Chondrocyte (in vitro differentiated cells): ENCODE results near the gene OSBPL2. TPM values are rescaled to one million over a fixed set of nuclear protein-coding genes. Genes with fewer than 3 reads are reported as not detected.

Experiments
- DNase-seq: peaks from one replicate; pipeline ENCODE4 v3.0.0; 2021; ENCODE audit warnings: mixed read lengths, low spot score
- H3K27ac Mint-ChIP-seq: one replicate; pipeline ENCODE4 v1.8.0; 2021; ENCODE audit warnings: mild to moderate bottlenecking, moderate library complexity, mixed read lengths; ENCODE audit not compliant: unreplicated experiment
- H3K27me3 Mint-ChIP-seq: 2 replicates; pipeline ENCODE4 v1.8.0; 2021; ENCODE audit warnings: low read depth, mixed read lengths
- H3K36me3 Mint-ChIP-seq: 2 replicates; pipeline ENCODE4 v1.8.0; 2021; ENCODE audit warnings: low read depth, mixed read lengths
- H3K4me1 Mint-ChIP-seq: 2 replicates; pipeline ENCODE4 v1.8.0; 2021; ENCODE audit warnings: low read depth, mild to moderate bottlenecking, mixed read lengths
- H3K4me3 Mint-ChIP-seq: one replicate; pipeline ENCODE4 v1.8.0; 2021; ENCODE audit warnings: mild to moderate bottlenecking, moderate library complexity, mixed read lengths; ENCODE audit not compliant: unreplicated experiment
- H3K9me3 Mint-ChIP-seq: 2 replicates; pipeline ENCODE4 v1.8.0; 2021; ENCODE audit warnings: low read depth, mixed read lengths
- total RNA-seq: library from RNA; stranded (reverse); gene quantifications from 3 replicates; pipeline ENCODE4 v1.2.1, GENCODE V29; 2021
- TF ChIP-seq, protein P1 (sequence below): fragments of 200-600 bp; sonication (generic); IDR thresholded peaks from 2 replicates; pipeline ENCODE4 v1.5.0; 2021; ENCODE audit warnings: antibody characterized with exemption, mild to moderate bottlenecking, moderate library complexity

Gene OSBPL2
- total RNA-seq, 1 donor from 2014 or later = 48.3 TPM

DNA sequence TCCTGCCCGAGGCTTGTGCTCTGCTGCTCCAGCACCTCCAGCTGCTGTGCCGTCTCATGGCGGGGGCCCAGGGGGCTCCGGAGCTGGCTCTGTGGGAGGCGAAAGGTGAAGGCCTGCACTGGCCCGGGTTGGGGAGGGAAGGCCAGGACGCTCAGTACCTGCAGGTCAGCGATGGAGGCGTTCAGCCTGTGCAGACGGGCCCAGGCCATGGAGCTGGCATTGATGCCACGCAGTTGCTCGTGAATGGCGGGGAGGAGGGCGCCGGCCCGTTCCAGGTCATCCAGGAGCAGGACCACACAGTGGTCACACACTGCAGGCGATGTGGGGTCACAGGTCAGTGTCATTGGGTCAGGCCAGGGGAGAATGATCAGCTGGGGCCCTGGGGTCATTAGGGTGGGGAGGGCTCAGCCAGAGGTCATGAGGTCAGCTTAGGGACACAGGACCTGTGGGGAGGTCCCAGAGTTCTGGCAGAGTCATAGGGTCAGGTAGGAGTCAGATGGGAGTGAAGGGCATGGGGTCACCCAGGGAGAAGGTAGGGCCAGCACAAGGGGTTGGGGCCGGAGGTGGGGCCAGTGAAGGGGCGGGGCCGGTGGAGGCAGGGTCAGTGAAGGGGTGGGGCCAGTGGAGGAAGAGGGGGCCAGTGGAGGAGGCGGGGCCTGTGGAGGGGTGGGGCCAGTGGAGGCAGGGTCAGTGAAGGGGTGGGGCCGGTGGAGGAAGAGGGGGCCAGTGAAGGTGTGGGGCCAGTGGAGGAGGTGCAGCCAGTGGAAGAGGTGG lies 82.4 kb downstream of the OSBPL2 start:
- Mint-ChIP-seq H3K27me3 (no peaks in the 10 kb centered on the region), H3K4me3 (no peak overlapping the region), H3K9me3 (no peaks in the 10 kb centered on the region), H3K36me3 (peaks cover 20% of the 10 kb centered on the region), H3K4me1 (no peaks in the 10 kb centered on the region), H3K27ac (no peak overlapping the region)
- no peak for DNase-seq
- TF ChIP-seq, protein P1, sequence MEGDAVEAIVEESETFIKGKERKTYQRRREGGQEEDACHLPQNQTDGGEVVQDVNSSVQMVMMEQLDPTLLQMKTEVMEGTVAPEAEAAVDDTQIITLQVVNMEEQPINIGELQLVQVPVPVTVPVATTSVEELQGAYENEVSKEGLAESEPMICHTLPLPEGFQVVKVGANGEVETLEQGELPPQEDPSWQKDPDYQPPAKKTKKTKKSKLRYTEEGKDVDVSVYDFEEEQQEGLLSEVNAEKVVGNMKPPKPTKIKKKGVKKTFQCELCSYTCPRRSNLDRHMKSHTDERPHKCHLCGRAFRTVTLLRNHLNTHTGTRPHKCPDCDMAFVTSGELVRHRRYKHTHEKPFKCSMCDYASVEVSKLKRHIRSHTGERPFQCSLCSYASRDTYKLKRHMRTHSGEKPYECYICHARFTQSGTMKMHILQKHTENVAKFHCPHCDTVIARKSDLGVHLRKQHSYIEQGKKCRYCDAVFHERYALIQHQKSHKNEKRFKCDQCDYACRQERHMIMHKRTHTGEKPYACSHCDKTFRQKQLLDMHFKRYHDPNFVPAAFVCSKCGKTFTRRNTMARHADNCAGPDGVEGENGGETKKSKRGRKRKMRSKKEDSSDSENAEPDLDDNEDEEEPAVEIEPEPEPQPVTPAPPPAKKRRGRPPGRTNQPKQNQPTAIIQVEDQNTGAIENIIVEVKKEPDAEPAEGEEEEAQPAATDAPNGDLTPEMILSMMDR = no peak

DNA sequence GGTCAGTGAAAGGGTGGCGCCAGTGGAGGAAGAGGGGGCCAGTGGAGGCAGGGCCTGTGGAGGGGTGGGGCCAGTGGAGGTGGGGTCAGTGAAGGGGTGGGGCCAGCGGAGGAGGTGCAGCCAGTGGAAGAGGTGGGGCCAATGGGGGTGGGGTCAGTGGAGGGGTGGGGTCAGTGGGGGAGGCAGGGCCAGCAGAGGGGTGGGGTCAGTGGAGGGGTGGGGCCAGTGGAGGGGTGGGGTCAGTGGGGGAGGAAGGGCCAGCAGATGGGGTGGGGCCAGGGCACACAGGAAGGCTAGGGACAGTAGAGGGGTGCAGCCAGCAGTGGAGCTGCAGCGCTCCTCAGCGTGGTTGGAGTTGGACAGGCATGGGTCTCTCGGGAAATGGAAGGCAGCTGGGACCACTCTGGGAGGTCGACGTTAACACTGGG lies 83.2 kb downstream of the OSBPL2 start:
- no peaks in the 10 kb centered on the region for H3K9me3 Mint-ChIP-seq
- no peak overlapping the region for H3K4me3 Mint-ChIP-seq
- DNase-seq = no peak
- peaks cover 22% of the 10 kb centered on the region for H3K36me3 Mint-ChIP-seq
- no peaks in the 10 kb centered on the region for H3K27me3 Mint-ChIP-seq
- no peak overlapping the region for H3K27ac Mint-ChIP-seq
- no peaks in the 10 kb centered on the region for H3K4me1 Mint-ChIP-seq
- TF ChIP-seq, protein P1 = no peak

DNA sequence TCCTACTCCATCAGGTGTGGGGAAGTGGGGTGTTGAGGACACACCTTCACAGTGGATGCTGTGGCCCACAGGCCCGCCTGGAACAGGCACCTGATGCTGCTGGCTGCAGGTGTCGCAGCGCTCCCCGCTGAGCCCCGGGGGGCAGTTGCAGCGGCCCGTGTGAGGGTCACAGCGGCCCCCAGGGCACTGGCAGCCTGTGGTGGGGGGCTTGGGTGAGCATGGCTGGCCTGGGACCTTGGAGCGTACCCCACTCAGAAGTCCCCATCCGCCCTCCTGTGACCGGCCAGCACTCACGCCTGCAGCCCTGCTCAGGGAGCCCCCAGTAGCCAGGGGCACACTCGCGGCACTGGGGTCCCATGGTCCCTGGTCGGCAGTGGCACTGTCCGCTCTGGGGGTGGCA lies 83.7 kb downstream of the OSBPL2 start:
- DNase-seq = no peak
- Mint-ChIP-seq H3K36me3 (peaks cover 25% of the 10 kb centered on the region), H3K9me3 (no peaks in the 10 kb centered on the region), H3K4me1 (no peaks in the 10 kb centered on the region), H3K27me3 (no peaks in the 10 kb centered on the region), H3K27ac (no peak overlapping the region), H3K4me3 (no peak overlapping the region)
- TF ChIP-seq, protein P1 = no peak

DNA sequence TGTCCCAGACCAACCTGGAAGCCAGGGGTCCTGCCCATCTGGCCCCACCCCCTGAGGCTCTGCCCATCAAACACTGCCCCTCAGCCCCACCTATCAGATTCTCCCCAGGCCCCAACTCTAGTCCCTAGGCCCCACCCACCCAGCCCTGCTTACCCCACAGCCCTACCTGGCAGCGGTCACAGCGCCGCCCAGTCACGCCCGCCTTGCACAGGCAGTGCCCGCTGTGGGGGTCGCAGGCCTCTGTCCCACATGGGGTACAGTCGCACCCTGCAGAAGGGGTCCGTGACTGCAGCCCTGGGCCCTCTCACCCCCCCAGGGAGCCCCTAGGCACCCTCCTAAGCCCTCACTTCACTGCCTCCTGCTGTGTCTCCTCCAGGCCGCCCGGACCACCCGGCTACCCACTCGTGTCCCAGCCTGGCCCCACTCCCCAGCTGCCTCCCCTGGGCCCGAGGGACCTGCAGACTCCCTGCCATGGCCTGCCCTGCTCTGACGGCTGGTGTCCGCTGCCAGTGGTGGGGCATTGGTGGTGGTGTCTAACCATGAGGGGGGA lies 84.2 kb downstream of the OSBPL2 start:
- TF ChIP-seq, protein P1 = no peak
- Mint-ChIP-seq H3K27ac (no peak overlapping the region), H3K4me1 (no peaks in the 10 kb centered on the region), H3K4me3 (no peak overlapping the region), H3K9me3 (no peaks in the 10 kb centered on the region), H3K36me3 (peaks cover 28% of the 10 kb centered on the region), H3K27me3 (no peaks in the 10 kb centered on the region)
- DNase-seq = no peak

DNA sequence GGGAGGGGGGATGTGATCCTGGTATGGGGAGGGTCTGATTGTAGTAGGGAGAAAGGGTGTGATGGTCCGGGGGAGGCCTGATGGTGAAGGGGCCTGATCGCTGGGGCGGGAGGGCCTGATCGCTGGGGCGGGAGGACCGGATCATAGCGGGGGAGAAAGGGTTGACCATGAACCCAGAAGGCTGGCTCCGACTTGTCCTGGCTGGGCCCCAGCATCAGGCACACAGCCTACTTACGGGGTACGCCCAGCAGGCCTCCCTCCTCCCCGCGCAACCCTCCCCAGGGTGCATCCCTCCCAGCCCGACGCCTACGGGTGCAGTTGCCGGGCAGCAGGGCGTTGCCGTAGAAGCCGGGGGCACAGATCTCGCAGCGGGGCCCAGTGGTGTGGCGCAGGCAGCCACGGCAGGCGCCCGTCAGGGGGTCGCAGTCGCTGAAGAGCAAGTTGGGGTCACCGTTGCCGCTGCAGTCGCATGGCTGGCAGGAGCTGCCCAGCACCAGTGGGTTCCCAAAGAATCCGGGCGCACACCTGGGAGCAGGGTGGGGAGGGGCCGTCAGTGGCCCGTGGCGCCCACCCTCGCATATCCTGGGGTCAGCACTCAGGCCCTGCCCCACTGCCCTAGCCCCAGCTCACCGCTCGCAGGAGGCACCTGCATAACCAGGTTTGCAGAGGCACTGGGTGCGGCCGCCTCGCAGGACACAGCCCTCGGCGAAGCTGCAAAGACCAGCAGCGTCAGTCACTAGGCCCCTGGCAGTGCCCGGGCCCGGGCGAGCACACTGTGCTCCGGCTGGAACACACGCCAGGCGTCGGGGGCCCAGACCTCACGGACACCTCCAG lies 85.0 kb downstream of the OSBPL2 start:
- Mint-ChIP-seq H3K36me3 (peaks cover 30% of the 10 kb centered on the region), H3K27ac (no peak overlapping the region), H3K4me3 (no peak overlapping the region), H3K27me3 (no peaks in the 10 kb centered on the region), H3K4me1 (no peaks in the 10 kb centered on the region), H3K9me3 (no peaks in the 10 kb centered on the region)
- no peak for DNase-seq
- TF ChIP-seq, protein P1 = no peak
